ENCODE results near the gene DHRS11. TPM values are rescaled to one million over a fixed set of nuclear protein-coding genes. Genes with fewer than 3 reads are reported as not detected.

The DHRS11 gene
- total RNA-seq, 1 donor from 2014 or later = 9.2 TPM

Other genes with a start within 250 kb of the DHRS11 start
- not detected in 2 replicates for gene TBC1D3H, start 203.4 kb upstream of the DHRS11 start, total RNA-seq
- 20.8 and 32.5 TPM in 2 replicates for gene ZNHIT3, start 105.2 kb upstream of the DHRS11 start, total RNA-seq
- 54.8 and 64.0 TPM in 2 replicates for gene MYO19, start 57.0 kb upstream of the DHRS11 start, total RNA-seq
- 3.9 and 14.6 TPM in 2 replicates for gene PIGW, start 56.9 kb upstream of the DHRS11 start, total RNA-seq
- 45.6 and 48.1 TPM in 2 replicates for gene GGNBP2, start 47.0 kb upstream of the DHRS11 start, total RNA-seq
- gene MRM1, start 9.7 kb downstream of the DHRS11 start, total RNA-seq = 6.6 and 6.7 TPM in 2 replicates

Measured in dermis blood vessel endothelial cell (primary cell).